ENCODE measurements around the gene ANKRD34C.

DNA sequence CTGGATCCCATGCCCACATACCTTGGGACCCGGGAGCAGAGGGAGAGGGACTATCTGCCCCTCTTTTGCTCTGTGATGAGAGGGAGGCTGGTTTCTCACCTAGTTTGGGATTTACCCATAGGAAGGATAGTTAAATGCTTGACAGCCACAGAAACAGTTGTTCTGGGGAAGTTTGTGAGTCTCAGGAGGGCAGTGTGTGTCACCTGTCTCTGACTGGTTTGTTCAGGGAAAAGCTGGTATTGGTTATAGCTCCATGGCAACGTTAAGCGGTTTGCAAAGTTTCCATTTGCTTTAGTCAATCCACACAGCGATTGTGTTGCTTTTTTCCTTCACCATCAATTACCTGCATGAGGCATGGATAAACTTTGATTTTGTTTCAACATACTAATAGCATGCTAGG, 24.7 kb downstream of the ANKRD34C start:
- TF ChIP-seq, protein P1, sequence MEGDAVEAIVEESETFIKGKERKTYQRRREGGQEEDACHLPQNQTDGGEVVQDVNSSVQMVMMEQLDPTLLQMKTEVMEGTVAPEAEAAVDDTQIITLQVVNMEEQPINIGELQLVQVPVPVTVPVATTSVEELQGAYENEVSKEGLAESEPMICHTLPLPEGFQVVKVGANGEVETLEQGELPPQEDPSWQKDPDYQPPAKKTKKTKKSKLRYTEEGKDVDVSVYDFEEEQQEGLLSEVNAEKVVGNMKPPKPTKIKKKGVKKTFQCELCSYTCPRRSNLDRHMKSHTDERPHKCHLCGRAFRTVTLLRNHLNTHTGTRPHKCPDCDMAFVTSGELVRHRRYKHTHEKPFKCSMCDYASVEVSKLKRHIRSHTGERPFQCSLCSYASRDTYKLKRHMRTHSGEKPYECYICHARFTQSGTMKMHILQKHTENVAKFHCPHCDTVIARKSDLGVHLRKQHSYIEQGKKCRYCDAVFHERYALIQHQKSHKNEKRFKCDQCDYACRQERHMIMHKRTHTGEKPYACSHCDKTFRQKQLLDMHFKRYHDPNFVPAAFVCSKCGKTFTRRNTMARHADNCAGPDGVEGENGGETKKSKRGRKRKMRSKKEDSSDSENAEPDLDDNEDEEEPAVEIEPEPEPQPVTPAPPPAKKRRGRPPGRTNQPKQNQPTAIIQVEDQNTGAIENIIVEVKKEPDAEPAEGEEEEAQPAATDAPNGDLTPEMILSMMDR (IDR thresholded peaks at IDR 0.05): no peak
- no peak for TF ChIP-seq POLR2AphosphoS5 (IDR thresholded peaks at IDR 0.05)
- no peak for TF ChIP-seq EP300 (IDR thresholded peaks at IDR 0.05)
- TF ChIP-seq POLR2A (IDR thresholded peaks at IDR 0.05): no peak

All from gastroesophageal sphincter (tissue), 3 donors.